SIG-M5 (cell line): ENCODE data around the gene KDF1.
A peak's percentile ranks its signal among the peaks of the same experiment; 100 is the strongest.

ENCODE experiments used
- DNase-seq: peaks from one replicate; lab custom pipeline; 2025; lab: John Stamatoyannopoulos, UW

KDF1 gene, protein sequence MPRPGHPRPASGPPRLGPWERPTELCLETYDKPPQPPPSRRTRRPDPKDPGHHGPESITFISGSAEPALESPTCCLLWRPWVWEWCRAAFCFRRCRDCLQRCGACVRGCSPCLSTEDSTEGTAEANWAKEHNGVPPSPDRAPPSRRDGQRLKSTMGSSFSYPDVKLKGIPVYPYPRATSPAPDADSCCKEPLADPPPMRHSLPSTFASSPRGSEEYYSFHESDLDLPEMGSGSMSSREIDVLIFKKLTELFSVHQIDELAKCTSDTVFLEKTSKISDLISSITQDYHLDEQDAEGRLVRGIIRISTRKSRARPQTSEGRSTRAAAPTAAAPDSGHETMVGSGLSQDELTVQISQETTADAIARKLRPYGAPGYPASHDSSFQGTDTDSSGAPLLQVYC

GRCh38 chr1:26959722-26960624 is at the start of gene KDF1:
KDF1 (minus strand) TSS chr1:26960468; CDS start chr1:26952380, 8,088 bp downstream.
- DNase-seq, result no peak

DNA sequence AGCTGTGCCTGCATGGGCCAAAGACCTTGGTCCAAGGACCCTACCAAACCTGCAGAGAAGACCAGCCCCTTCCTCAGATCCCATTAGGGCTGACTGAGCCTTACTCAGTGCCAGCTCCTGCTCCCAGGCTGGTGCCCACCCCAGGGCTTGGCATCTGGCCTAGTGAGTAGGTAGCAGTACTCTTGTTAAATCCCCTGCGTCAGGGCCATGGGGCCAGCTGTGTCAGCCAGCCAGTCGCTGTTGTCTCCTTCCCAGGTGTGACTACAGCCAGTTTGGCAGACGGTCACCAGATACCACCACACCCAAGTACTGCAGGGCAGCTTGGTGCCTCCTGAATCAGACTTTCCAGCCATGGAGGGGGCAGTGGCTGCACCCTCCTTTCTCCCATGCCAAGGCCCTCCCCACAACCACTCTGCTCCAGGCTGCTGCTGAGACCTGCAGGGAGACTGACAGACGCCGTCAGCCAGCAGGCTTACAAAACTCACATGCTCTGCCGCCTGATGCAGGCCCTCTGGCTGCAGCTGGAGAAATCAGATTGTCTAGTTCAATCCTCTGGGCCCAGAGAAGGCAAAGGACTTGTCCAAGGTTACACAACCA is 49.4 kb upstream of the KDF1 start:
- no peak for DNase-seq

- no peak for DNase-seq
These were observed 47.8 kb upstream of the KDF1 start for GRCh38 chr1:27007909-27008582.

GRCh38 chr1:27006683-27007082 is 46.4 kb upstream of the KDF1 start:
- no peak for DNase-seq

DNA sequence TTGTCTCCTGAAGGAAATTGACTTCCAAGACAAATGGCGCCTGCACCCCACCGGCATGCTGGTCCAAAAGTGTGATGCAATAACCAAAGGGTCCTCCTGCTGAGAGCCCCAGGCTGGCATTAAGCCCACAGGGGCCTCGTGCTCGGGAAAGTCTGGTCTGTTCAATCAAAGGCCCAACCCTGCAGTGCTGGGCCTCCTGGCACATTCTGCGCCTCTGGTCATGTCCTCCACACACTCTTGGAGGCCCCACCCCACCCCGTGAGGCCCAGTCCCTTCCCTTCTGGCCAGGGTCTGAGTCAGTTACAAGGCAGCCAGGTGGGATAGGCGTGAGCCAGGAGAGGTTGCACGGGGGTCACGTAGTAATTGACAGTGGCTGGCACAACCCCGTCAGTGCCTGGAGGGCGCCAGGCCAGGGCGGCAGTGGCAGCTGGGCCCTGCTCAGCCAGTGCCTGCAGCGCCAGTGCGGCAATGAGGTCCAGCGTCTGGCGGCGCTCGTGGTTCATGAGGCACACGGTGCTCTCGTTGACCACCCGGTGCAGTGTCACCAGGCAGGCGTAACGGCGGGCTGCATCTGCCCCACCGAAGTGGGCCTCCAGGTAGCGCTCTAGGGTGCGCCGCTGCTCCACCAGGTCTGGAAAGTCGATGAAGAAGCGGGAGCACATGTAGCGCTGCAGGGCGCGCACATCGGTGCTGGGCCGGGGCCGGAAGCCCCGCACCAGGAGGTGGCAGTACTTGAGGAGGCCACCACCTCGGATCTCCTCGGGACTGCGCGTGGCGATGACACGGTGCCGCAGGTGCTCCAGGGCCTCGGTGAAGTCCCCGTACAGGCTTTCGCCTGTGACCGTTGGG is 45.6 kb upstream of the KDF1 start:
- no peak for DNase-seq

GRCh38 chr1:27005166-27005530 is 44.9 kb upstream of the KDF1 start:
- DNase-seq, result no peak

DNA sequence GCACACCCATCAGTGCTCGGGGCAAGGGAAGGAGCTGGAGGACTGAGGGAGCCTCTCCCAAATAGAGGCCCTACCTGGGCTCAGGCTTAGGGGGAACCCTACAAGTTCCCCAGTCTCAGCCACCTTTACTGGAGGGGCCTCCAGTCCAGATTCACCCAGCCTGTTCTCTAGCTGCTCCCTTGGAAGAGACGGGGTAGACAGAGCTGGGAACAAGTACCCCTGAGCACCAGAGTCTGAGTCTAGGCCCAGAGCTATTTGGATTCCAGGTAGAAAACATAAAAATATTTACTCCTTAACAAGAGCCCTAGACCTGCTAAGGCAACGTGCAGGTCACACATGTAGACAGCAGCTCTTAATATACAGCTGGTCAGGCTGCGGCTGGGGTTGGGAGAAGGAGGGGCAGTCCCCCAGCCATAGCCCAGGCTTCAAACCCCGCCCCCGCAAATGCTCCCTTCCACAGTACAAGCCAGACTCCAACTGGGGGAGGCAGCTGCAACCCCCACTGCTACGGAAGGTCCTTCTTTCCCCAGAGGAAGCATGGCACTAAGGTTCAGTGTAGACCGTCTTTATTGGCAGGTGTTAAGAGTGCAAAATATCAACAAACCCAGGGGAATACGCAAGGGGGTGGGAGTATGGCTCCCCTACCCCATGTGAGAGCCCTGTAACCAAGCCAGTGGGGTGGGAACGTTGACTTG is 44.4 kb upstream of the KDF1 start:
- DNase-seq, result no peak

DNA sequence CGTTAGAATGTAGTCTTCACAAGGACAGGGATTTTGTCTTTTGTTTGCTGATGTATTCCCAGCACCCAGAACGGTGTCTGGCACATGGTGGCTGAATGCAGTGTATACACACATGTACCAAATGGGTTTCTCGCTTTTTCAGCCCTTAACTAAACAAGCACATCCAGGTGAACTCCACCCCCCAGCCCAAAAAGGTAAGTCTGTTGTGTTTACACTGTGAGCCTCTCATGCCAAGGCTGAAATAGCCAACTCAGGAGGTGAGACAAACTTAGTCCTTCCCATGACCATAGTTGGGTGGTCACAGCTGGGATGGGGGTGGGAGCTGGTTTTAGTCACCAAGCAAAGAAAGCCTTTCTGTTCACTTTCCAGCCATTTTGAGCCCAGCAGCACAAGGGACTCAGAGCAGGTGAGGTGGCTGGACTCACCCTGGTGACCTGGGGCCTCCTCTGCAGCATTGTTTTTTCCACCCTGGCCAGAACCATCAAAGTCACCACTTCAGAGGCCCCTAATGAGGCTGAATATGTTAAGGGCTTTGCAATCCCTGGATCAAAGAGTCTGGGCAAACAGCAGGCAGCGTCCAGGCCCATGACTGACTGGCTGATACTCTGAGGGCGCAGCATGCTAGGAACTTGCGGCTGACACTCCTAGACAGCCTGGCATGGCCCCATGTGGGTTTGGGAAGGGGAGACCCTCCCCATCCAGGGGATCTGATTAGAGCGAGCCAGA is 43.6 kb upstream of the KDF1 start:
- DNase-seq, result no peak

GRCh38 chr1:27001570-27002360 is 41.5 kb upstream of the KDF1 start:
- peak; percentile 79 for DNase-seq

DNA sequence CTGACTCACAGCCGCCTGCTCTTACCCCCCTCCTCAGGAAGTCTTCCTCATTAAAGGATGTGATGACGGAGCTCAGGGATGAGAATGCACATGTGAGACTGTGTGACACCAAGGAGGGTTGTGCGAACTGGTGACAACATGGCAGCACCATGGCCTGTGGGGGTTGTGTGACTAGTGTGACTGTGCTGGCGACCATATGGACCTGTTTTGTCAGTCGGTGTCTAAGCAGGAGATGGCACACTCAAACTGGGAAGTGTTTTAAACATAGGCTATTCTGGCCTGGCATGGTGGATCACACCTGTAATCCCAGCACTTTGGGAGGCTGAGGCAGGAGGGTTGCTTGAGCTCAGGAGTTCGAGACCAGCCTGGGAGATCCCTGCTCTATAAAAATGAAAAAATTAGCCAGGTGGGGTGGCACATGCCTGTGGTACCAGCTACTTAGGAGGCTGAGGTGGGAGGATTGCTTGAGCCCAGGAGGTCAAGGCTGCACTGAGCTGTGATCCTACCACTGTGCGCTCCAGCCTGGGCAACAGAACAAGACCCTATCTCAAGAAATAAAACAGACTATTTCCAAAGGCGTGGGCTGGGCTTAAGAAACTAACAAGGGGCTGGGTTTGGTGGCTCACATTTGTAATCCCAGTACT is 40.7 kb upstream of the KDF1 start:
- DNase-seq, result no peak

DNA sequence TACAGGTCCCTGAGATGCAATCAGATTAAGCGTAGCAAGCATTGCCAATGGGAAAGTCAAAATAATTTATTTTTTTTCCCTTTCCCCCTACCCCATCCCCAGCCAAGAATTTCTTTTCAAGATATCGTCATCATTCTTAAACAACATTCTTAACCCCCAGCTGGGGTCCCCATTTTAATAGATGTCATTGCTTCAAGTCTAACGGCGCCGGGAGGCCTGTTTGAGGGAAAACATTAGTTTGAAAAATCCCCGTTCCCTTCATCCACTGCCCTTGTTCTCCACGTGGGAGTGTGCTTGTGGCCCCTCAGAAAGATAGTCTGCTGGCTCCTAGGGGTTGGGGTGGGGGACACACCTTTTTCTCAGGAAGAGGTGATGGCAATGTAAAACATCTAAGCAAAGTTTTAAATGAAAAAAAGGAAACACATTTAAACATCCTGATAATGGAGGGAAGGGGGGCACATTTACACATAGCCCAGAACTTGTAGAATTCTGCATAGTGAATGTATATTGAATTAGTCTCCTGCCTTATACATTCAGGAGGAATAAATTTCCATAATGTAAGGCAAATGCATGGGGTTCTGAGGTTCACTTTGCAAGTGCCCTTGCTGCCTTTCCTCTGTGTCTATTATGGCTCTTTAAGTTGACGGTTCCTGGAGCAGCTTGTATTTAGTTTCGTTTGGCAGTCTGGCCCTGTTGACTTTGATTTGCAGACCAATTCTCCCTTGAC is 40.0 kb upstream of the KDF1 start:
- DNase-seq, result no peak

DNA sequence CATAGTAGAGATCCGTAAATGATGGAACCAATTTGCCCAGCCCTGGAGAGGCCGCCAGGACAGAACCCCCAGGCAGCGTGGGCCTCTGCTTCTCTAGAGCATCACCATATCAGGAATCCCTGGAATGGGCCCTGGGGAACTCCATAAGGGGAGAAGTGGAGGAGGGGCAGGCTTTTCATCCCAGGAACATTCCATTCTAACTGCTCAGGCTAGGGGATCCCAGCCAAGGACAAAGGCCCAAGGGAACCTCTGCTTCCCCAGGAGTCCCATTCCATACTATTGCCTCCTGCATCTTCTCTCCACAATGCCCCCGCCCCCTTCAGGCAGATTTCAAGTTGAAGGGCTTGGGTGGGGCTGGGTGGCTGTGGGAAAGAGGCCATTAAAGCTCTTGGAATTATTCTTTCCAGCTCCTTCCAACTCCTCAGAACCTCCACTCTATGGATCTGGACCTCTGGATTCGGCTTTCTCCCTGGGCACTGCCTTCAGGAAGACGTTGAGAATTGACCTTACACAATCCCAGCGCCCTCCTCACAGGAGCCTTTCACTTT is 39.2 kb upstream of the KDF1 start:
- no peak for DNase-seq

DNA sequence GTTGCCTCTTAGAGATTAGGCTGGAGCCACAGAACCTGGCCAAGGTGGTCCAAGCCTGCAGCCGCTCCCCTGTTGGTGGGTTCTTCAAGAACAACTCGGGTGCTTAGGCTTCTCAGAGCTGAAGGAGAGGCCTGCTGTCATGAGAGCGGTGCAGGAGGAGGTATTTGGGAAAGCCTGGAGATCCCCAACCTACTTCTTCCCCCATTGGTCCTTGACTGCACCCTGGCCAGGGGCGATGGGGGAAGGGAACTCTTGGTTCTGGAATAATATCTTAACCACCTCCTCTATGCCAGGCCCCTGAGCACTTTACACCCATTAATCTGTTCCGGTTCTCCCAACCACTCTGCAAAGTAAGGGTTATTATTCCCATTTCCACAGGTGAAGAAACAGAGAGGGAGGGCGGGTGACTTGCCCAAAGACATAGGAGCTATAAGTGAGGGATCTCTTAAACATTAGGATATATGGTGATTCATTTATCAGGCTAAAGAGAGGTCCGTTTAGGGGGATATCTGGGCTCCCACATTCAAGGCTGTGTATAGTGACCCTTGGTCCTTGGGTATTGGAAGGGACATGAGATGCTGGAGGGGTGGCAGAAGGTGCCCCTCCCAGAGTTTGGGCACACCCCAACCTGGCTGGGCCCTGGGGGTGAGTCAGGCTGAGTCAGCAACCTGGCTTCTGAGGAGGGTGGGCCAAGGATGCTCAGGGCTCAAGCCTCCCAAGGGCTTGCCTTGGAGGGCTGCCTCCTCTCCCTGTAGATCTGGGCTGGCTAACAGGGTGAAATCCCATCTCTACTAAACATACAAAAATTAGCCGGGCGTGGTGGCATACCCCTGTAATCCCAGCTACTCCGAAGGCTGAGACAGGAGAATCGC is 38.4 kb upstream of the KDF1 start:
- no peak for DNase-seq

DNA sequence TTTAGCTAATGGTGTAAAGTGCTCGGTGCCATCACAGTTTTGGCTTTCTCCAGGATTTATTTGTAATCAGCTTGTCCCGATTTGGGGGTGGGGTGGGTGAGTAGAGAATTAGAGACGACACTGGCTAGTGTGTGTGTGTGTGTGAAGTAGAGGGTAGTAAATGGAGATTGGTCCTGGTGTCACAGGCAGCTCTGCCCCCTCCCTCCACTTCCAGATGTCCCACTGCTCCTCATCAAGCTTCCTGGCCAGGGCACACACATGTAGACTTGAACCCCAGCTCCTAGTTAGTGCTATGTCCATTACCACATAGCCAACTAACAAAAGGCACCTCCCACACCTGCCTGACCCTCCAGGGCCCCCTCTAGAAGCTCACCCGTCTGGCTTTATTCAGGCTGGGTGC is 36.4 kb upstream of the KDF1 start:
- no peak for DNase-seq

- DNase-seq, result no peak
These were observed 35.8 kb upstream of the KDF1 start for GRCh38 chr1:26996024-26996423.

DNA sequence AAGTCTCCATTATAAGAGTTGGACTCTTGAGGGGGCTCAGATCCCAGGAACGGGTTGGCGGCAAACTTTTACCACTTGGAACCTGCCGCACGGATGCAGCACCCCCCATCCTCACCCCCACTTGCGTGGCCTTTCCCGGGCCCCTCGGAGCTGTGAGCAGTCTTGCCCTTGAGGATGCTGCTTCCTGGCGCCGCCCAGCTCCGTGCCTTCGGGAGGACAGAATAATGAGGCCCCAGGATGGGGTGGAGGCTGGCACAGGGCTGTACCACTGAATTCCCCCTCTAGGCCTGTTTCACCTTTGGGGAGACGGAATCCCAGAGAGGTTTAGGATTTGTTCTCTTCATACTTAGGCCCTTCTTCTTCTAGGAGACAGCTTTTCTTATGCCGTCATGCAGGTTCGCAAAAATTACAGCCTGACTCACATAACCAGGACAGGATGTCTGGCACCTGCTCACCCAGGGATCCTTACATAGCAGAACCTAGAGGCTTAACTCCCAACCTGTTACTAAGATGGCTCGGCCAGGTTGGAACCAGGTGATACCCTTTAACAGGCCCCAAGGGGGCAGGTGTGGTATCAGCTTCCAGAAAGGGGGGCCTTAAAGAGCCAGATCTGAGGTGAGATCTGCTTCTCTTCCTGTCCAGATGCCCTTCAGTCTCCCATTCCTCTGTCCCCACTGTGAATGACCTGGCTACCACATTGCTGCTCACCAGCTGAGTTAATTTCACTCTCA is 34.7 kb upstream of the KDF1 start:
- DNase-seq, result no peak
